Measurements from ENCODE around the gene TMEM42.
"Not testable (repeated sequence)": the region's sequence is repeated elsewhere in the genome, so short reads cannot be mapped to it uniquely, and the experiment has no call there.

The TMEM42 gene

GRCh38 chr3:44861412-44862225 is at the start of gene TMEM42:
Gene TMEM42, plus strand, starts transcription at chr3:44861912. Its CDS starts 13 bp downstream, at chr3:44861925.
- peak within 1 kb of the TSS; percentile 82 to 87 for H3K27ac ChIP-seq (ENCODE audit: low read depth in 2 of 2, low read length in 2 of 2)

GRCh38 chr3:44814751-44815150 is 47.0 kb upstream of the TMEM42 start:
- no peaks in the 10 kb centered on the region for H3K9me3 ChIP-seq (ENCODE audit: control insufficient read depth in 2 of 2, low read length in 2 of 2)
- H3K4me1 ChIP-seq (ENCODE audit: control insufficient read depth in 2 of 2, insufficient read depth in 2 of 2, low read length in 2 of 2) = no peaks in the 10 kb centered on the region
- H3K27ac ChIP-seq (ENCODE audit: low read depth in 2 of 2, low read length in 2 of 2) = no peak overlapping the region
- H3K27me3 ChIP-seq (ENCODE audit: control insufficient read depth in 2 of 2, insufficient read depth in 2 of 2, low read length in 2 of 2) = no peaks in the 10 kb centered on the region
- H3K36me3 ChIP-seq (ENCODE audit: control insufficient read depth in 2 of 2, insufficient read depth in 2 of 2, low read length in 2 of 2) = peaks cover 0 to 3% of the 10 kb centered on the region in 2 donors
- H3K4me3 ChIP-seq (ENCODE audit: low read length in 2 of 2) = no peak overlapping the region
- no peak overlapping the region for H3K9ac ChIP-seq (ENCODE audit: low read depth in 1 of 2, low read length in 2 of 2)

More at GRCh38 chr3:44861412-44862225, at the start of gene TMEM42:
- Histone ChIP-seq H3K4me1 (ENCODE audit: control insufficient read depth in 2 of 2, insufficient read depth in 2 of 2, low read length in 2 of 2) (peaks cover 7 to 10% of the 10 kb centered on the region in 2 donors), H3K9ac (ENCODE audit: low read depth in 1 of 2, low read length in 2 of 2) (peak within 1 kb of the TSS; percentile 77 to 85), H3K9me3 (ENCODE audit: control insufficient read depth in 2 of 2, low read length in 2 of 2) (no peaks in the 10 kb centered on the region), H3K4me3 (ENCODE audit: low read length in 2 of 2) (peak within 1 kb of the TSS; percentile 83 to 90), H3K27me3 (ENCODE audit: control insufficient read depth in 2 of 2, insufficient read depth in 2 of 2, low read length in 2 of 2) (no peaks in the 10 kb centered on the region), H3K36me3 (ENCODE audit: control insufficient read depth in 2 of 2, insufficient read depth in 2 of 2, low read length in 2 of 2) (peaks cover 0 to 4% of the 10 kb centered on the region in 2 donors)

GRCh38 chr3:44816334-44816733 is 45.4 kb upstream of the TMEM42 start:
- H3K27me3 ChIP-seq (ENCODE audit: control insufficient read depth in 2 of 2, insufficient read depth in 2 of 2, low read length in 2 of 2) = not testable (repeated sequence)

GRCh38 chr3:44821206-44821605 is 40.5 kb upstream of the TMEM42 start:
- H3K27me3 ChIP-seq (ENCODE audit: control insufficient read depth in 2 of 2, insufficient read depth in 2 of 2, low read length in 2 of 2); H3K9ac ChIP-seq (ENCODE audit: low read depth in 1 of 2, low read length in 2 of 2); H3K4me1 ChIP-seq (ENCODE audit: control insufficient read depth in 2 of 2, insufficient read depth in 2 of 2, low read length in 2 of 2); H3K36me3 ChIP-seq (ENCODE audit: control insufficient read depth in 2 of 2, insufficient read depth in 2 of 2, low read length in 2 of 2); H3K9me3 ChIP-seq (ENCODE audit: control insufficient read depth in 2 of 2, low read length in 2 of 2); H3K27ac ChIP-seq (ENCODE audit: low read depth in 2 of 2, low read length in 2 of 2); H3K4me3 ChIP-seq (ENCODE audit: low read length in 2 of 2): not testable (repeated sequence)

More at GRCh38 chr3:44816334-44816733, 45.4 kb upstream of the TMEM42 start:
- not testable (repeated sequence) for H3K36me3 ChIP-seq (ENCODE audit: control insufficient read depth in 2 of 2, insufficient read depth in 2 of 2, low read length in 2 of 2); H3K4me1 ChIP-seq (ENCODE audit: control insufficient read depth in 2 of 2, insufficient read depth in 2 of 2, low read length in 2 of 2); H3K9me3 ChIP-seq (ENCODE audit: control insufficient read depth in 2 of 2, low read length in 2 of 2); H3K4me3 ChIP-seq (ENCODE audit: low read length in 2 of 2); H3K9ac ChIP-seq (ENCODE audit: low read depth in 1 of 2, low read length in 2 of 2); H3K27ac ChIP-seq (ENCODE audit: low read depth in 2 of 2, low read length in 2 of 2)

GRCh38 chr3:44825264-44825925 is 36.3 kb upstream of the TMEM42 start:
- Histone ChIP-seq H3K36me3 (ENCODE audit: control insufficient read depth in 2 of 2, insufficient read depth in 2 of 2, low read length in 2 of 2) (no peaks in the 10 kb centered on the region), H3K9ac (ENCODE audit: low read depth in 1 of 2, low read length in 2 of 2) (no peak overlapping the region), H3K4me3 (ENCODE audit: low read length in 2 of 2) (no peak overlapping the region)

GRCh38 chr3:44827196-44827595 is 34.5 kb upstream of the TMEM42 start:
- H3K4me1 ChIP-seq (ENCODE audit: control insufficient read depth in 2 of 2, insufficient read depth in 2 of 2, low read length in 2 of 2) = no peaks in the 10 kb centered on the region

More at GRCh38 chr3:44825264-44825925, 36.3 kb upstream of the TMEM42 start:
- no peaks in the 10 kb centered on the region for H3K27me3 ChIP-seq (ENCODE audit: control insufficient read depth in 2 of 2, insufficient read depth in 2 of 2, low read length in 2 of 2)
- no peaks in the 10 kb centered on the region for H3K9me3 ChIP-seq (ENCODE audit: control insufficient read depth in 2 of 2, low read length in 2 of 2)
- H3K27ac ChIP-seq (ENCODE audit: low read depth in 2 of 2, low read length in 2 of 2) = no peak overlapping the region
- no peaks in the 10 kb centered on the region for H3K4me1 ChIP-seq (ENCODE audit: control insufficient read depth in 2 of 2, insufficient read depth in 2 of 2, low read length in 2 of 2)

GRCh38 chr3:44831232-44831631 is 30.5 kb upstream of the TMEM42 start:
- H3K9me3 ChIP-seq (ENCODE audit: control insufficient read depth in 2 of 2, low read length in 2 of 2) = no peaks in the 10 kb centered on the region
- H3K4me3 ChIP-seq (ENCODE audit: low read length in 2 of 2) = no peak overlapping the region
- no peaks in the 10 kb centered on the region for H3K27me3 ChIP-seq (ENCODE audit: control insufficient read depth in 2 of 2, insufficient read depth in 2 of 2, low read length in 2 of 2)
- no peaks in the 10 kb centered on the region for H3K36me3 ChIP-seq (ENCODE audit: control insufficient read depth in 2 of 2, insufficient read depth in 2 of 2, low read length in 2 of 2)
- no peak overlapping the region for H3K27ac ChIP-seq (ENCODE audit: low read depth in 2 of 2, low read length in 2 of 2)
- no peaks in the 10 kb centered on the region for H3K4me1 ChIP-seq (ENCODE audit: control insufficient read depth in 2 of 2, insufficient read depth in 2 of 2, low read length in 2 of 2)
- H3K9ac ChIP-seq (ENCODE audit: low read depth in 1 of 2, low read length in 2 of 2) = no peak overlapping the region

More at GRCh38 chr3:44827196-44827595, 34.5 kb upstream of the TMEM42 start:
- H3K9me3 ChIP-seq (ENCODE audit: control insufficient read depth in 2 of 2, low read length in 2 of 2) = no peaks in the 10 kb centered on the region
- H3K36me3 ChIP-seq (ENCODE audit: control insufficient read depth in 2 of 2, insufficient read depth in 2 of 2, low read length in 2 of 2) = no peaks in the 10 kb centered on the region
- no peak overlapping the region for H3K9ac ChIP-seq (ENCODE audit: low read depth in 1 of 2, low read length in 2 of 2)
- H3K4me3 ChIP-seq (ENCODE audit: low read length in 2 of 2) = no peak overlapping the region
- no peaks in the 10 kb centered on the region for H3K27me3 ChIP-seq (ENCODE audit: control insufficient read depth in 2 of 2, insufficient read depth in 2 of 2, low read length in 2 of 2)
- no peak overlapping the region for H3K27ac ChIP-seq (ENCODE audit: low read depth in 2 of 2, low read length in 2 of 2)

- H3K4me3 ChIP-seq (ENCODE audit: low read length in 2 of 2) = no peak overlapping the region
- H3K36me3 ChIP-seq (ENCODE audit: control insufficient read depth in 2 of 2, insufficient read depth in 2 of 2, low read length in 2 of 2) = no peaks in the 10 kb centered on the region
- H3K4me1 ChIP-seq (ENCODE audit: control insufficient read depth in 2 of 2, insufficient read depth in 2 of 2, low read length in 2 of 2) = no peaks in the 10 kb centered on the region
- no peaks in the 10 kb centered on the region for H3K27me3 ChIP-seq (ENCODE audit: control insufficient read depth in 2 of 2, insufficient read depth in 2 of 2, low read length in 2 of 2)
- H3K27ac ChIP-seq (ENCODE audit: low read depth in 2 of 2, low read length in 2 of 2) = no peak overlapping the region
- H3K9ac ChIP-seq (ENCODE audit: low read depth in 1 of 2, low read length in 2 of 2) = no peak overlapping the region
- H3K9me3 ChIP-seq (ENCODE audit: control insufficient read depth in 2 of 2, low read length in 2 of 2) = peaks cover 5 to 6% of the 10 kb centered on the region in 2 donors
Observed at GRCh38 chr3:44832032-44832431, 29.7 kb upstream of the TMEM42 start.

GRCh38 chr3:44832965-44833364 is 28.7 kb upstream of the TMEM42 start:
- H3K36me3 ChIP-seq (ENCODE audit: control insufficient read depth in 2 of 2, insufficient read depth in 2 of 2, low read length in 2 of 2) = no peaks in the 10 kb centered on the region
- no peak overlapping the region for H3K27ac ChIP-seq (ENCODE audit: low read depth in 2 of 2, low read length in 2 of 2)
- no peaks in the 10 kb centered on the region for H3K4me1 ChIP-seq (ENCODE audit: control insufficient read depth in 2 of 2, insufficient read depth in 2 of 2, low read length in 2 of 2)
- H3K27me3 ChIP-seq (ENCODE audit: control insufficient read depth in 2 of 2, insufficient read depth in 2 of 2, low read length in 2 of 2) = no peaks in the 10 kb centered on the region
- no peak overlapping the region for H3K9ac ChIP-seq (ENCODE audit: low read depth in 1 of 2, low read length in 2 of 2)
- peaks cover 5 to 6% of the 10 kb centered on the region in 2 donors for H3K9me3 ChIP-seq (ENCODE audit: control insufficient read depth in 2 of 2, low read length in 2 of 2)
- H3K4me3 ChIP-seq (ENCODE audit: low read length in 2 of 2) = no peak overlapping the region

- no peak overlapping the region for H3K27ac ChIP-seq (ENCODE audit: low read depth in 2 of 2, low read length in 2 of 2)
- H3K4me1 ChIP-seq (ENCODE audit: control insufficient read depth in 2 of 2, insufficient read depth in 2 of 2, low read length in 2 of 2) = no peaks in the 10 kb centered on the region
- no peaks in the 10 kb centered on the region for H3K27me3 ChIP-seq (ENCODE audit: control insufficient read depth in 2 of 2, insufficient read depth in 2 of 2, low read length in 2 of 2)
- peaks cover 5 to 6% of the 10 kb centered on the region in 2 donors for H3K9me3 ChIP-seq (ENCODE audit: control insufficient read depth in 2 of 2, low read length in 2 of 2)
- H3K36me3 ChIP-seq (ENCODE audit: control insufficient read depth in 2 of 2, insufficient read depth in 2 of 2, low read length in 2 of 2) = no peaks in the 10 kb centered on the region
- H3K9ac ChIP-seq (ENCODE audit: low read depth in 1 of 2, low read length in 2 of 2) = no peak overlapping the region
- H3K4me3 ChIP-seq (ENCODE audit: low read length in 2 of 2) = no peak overlapping the region
Observed at GRCh38 chr3:44833394-44833793, 28.3 kb upstream of the TMEM42 start.

All from mucosa of rectum (tissue), 2 donors.